ENCODE results near the gene CNST.

Gene CNST

GRCh38 chr1:246566813-246567645, 773 bp downstream of the CNST start:
- no peak for TF ChIP-seq TAF1 (IDR thresholded peaks at IDR 0.05; ENCODE audit: borderline replicate concordance, insufficient read depth, low read length)
- TF ChIP-seq POLR2AphosphoS5 (IDR thresholded peaks at IDR 0.05; ENCODE audit: low read depth, low read length), result no peak
- TF ChIP-seq REST (IDR thresholded peaks at IDR 0.05; ENCODE audit: insufficient read depth in 1 of 2, low read depth in 2 of 2, low read length in 2 of 2), result no peak
- no peak for TF ChIP-seq FOXP2 (optimal IDR thresholded peaks at IDR 0.05; ENCODE audit: borderline replicate concordance, extremely low read depth, extremely low read length, insufficient read depth)
- no peak for TF ChIP-seq SIN3A (IDR thresholded peaks at IDR 0.05; ENCODE audit: borderline replicate concordance, insufficient read depth, low read length)

GRCh38 chr1:246567646-246568235, 1.5 kb downstream of the CNST start:
- no peak for TF ChIP-seq POLR2AphosphoS5 (IDR thresholded peaks at IDR 0.05; ENCODE audit: low read depth, low read length)
- no peak for TF ChIP-seq FOXP2 (optimal IDR thresholded peaks at IDR 0.05; ENCODE audit: borderline replicate concordance, extremely low read depth, extremely low read length, insufficient read depth)
- no peak for TF ChIP-seq TAF1 (IDR thresholded peaks at IDR 0.05; ENCODE audit: borderline replicate concordance, insufficient read depth, low read length)
- no peak for TF ChIP-seq REST (IDR thresholded peaks at IDR 0.05; ENCODE audit: insufficient read depth in 1 of 2, low read depth in 2 of 2, low read length in 2 of 2)
- TF ChIP-seq SIN3A (IDR thresholded peaks at IDR 0.05; ENCODE audit: borderline replicate concordance, insufficient read depth, low read length), result no peak

GRCh38 chr1:246569248-246570238, 3.3 kb downstream of the CNST start:
- TF ChIP-seq REST (IDR thresholded peaks at IDR 0.05; ENCODE audit: insufficient read depth in 1 of 2, low read depth in 2 of 2, low read length in 2 of 2), result no peak
- TF ChIP-seq TAF1 (IDR thresholded peaks at IDR 0.05; ENCODE audit: borderline replicate concordance, insufficient read depth, low read length), result no peak
- no peak for TF ChIP-seq POLR2AphosphoS5 (IDR thresholded peaks at IDR 0.05; ENCODE audit: low read depth, low read length)
- TF ChIP-seq FOXP2 (optimal IDR thresholded peaks at IDR 0.05; ENCODE audit: borderline replicate concordance, extremely low read depth, extremely low read length, insufficient read depth), result no peak
- no peak for TF ChIP-seq SIN3A (IDR thresholded peaks at IDR 0.05; ENCODE audit: borderline replicate concordance, insufficient read depth, low read length)

- TF ChIP-seq SIN3A (IDR thresholded peaks at IDR 0.05; ENCODE audit: borderline replicate concordance, insufficient read depth, low read length) (no peak), POLR2AphosphoS5 (IDR thresholded peaks at IDR 0.05; ENCODE audit: low read depth, low read length) (no peak), TAF1 (IDR thresholded peaks at IDR 0.05; ENCODE audit: borderline replicate concordance, insufficient read depth, low read length) (no peak), FOXP2 (optimal IDR thresholded peaks at IDR 0.05; ENCODE audit: borderline replicate concordance, extremely low read depth, extremely low read length, insufficient read depth) (no peak), REST (IDR thresholded peaks at IDR 0.05; ENCODE audit: insufficient read depth in 1 of 2, low read depth in 2 of 2, low read length in 2 of 2) (no peak)
Measured at GRCh38 chr1:246571953-246572352, 5.7 kb downstream of the CNST start.
